Uterus (tissue), 2 donors: ENCODE data around the gene FANCC.
"Not testable (repeated sequence)": the region's sequence is repeated elsewhere in the genome, so short reads cannot be mapped to it uniquely, and the experiment has no call there.

Experiments
- CTCF ChIP-seq, 4 experiments: fragments of 200-600 bp in 2 of 4; fragments of 450-650 bp in 2 of 4; sonication (generic) in 2 of 4; IDR thresholded peaks; one replicate each; pipeline ENCODE4 v1.5.1; 2016 to 2019; ENCODE audit warnings: antibody characterized with exemption in 4 of 4, mild to moderate bottlenecking in 2 of 4, moderate library complexity in 1 of 4
- POLR2A ChIP-seq, 2 donors: fragments of 450-650 bp; IDR thresholded peaks; one replicate each; pipeline ENCODE4 v1.6.1; 2016; ENCODE audit warnings: antibody characterized with exemption in 2 of 2, mild to moderate bottlenecking in 1 of 2, moderate library complexity in 1 of 2

GRCh38 chr9:95220352-95220751 is 97.2 kb downstream of the FANCC start:
- TF ChIP-seq CTCF, POLR2A (IDR thresholded peaks at IDR 0.05): not testable (repeated sequence)
